H1 (cell line): ENCODE results near the gene MTR. TPM values are rescaled to one million over a fixed set of nuclear protein-coding genes. Genes with fewer than 3 reads are reported as not detected.

ENCODE experiments used
- CTCF ChIA-PET: fragments of 300-600 bp; sonication (Branson Sonifier 250); formaldehyde crosslinking; loops from one replicate; lab custom pipeline; 2021; ENCODE audit not compliant: partially characterized antibody; lab: Charles Lee
- POLR2A ChIA-PET: fragments of 300-600 bp; sonication (Branson Sonifier 250); formaldehyde crosslinking; loops from one replicate; lab custom pipeline; 2021; ENCODE audit warnings: inconsistent platforms; ENCODE audit not compliant: partially characterized antibody; lab: Charles Lee
- DNase-seq, 2 experiments: peaks; one replicate each; pipeline versions ENCODE4 v3.0.0 to v3.0.0-alpha.2; 2010 to 2022; ENCODE audit warnings: low spot score in 2 of 2, low read depth in 1 of 2, mixed read lengths in 1 of 2
- FAIRE-seq: peaks from 2 replicates; lab custom pipeline; 2011; peaks lifted over from hg19 to GRCh38; lab: Jason Lieb, UNC
- H2AFZ ChIP-seq: 2 replicates; pipeline ENCODE4 v1.8.1; 2012; ENCODE audit warnings: low read length, inconsistent platforms
- H2AK5ac ChIP-seq: 2 replicates; pipeline ENCODE4 v1.6.1; 2013; ENCODE audit warnings: low read depth, low read length
- H2BK120ac ChIP-seq: replicated peaks from 2 replicates; pipeline ENCODE3; 2013; ENCODE audit warnings: low read depth, low read length, inconsistent platforms
- H2BK12ac ChIP-seq: 2 replicates; pipeline ENCODE4 v1.6.1; 2013; ENCODE audit warnings: low read depth, low read length
- H2BK15ac ChIP-seq: 2 replicates; pipeline ENCODE4 v1.6.1; 2013; ENCODE audit warnings: low read length
- H2BK20ac ChIP-seq: 2 replicates; pipeline ENCODE4 v1.6.1; 2013; ENCODE audit warnings: low read length
- H2BK5ac ChIP-seq: 2 replicates; pipeline ENCODE4 v1.6.1; 2013; ENCODE audit warnings: low read depth, low read length
- H3K14ac ChIP-seq: 2 replicates; pipeline ENCODE4 v1.6.1; 2013; ENCODE audit warnings: inconsistent platforms; ENCODE audit not compliant: insufficient read length
- H3K18ac ChIP-seq: 2 replicates; pipeline ENCODE4 v1.6.1; 2013; ENCODE audit warnings: low read length; ENCODE audit errors: extremely low read depth
- H3K23ac ChIP-seq: 2 replicates; pipeline ENCODE4 v1.6.1; 2013; ENCODE audit warnings: inconsistent platforms; ENCODE audit not compliant: insufficient read length
- H3K23me2 ChIP-seq: 2 replicates; pipeline ENCODE4 v1.6.1; 2013; ENCODE audit warnings: low read depth, low read length
- H3K27ac ChIP-seq: 2 replicates; pipeline ENCODE4 v1.6.1; 2011; ENCODE audit warnings: low read depth, low read length, inconsistent platforms
- H3K27me3 ChIP-seq, 4 experiments: replicated peaks in 1 of 4; 1 replicate in 1 of 4; 2 replicates in 3 of 4; pipeline versions ENCODE4 v1.6.1 to v1.8.1; 2011 to 2013; ENCODE audit warnings: low read length in 3 of 4, mild to moderate bottlenecking in 3 of 4, inconsistent platforms in 2 of 4, mixed read lengths in 2 of 4, moderate library complexity in 1 of 4; ENCODE audit not compliant: control insufficient read depth in 3 of 4, insufficient read depth in 3 of 4; ENCODE audit errors: extremely low read depth in 1 of 4
- H3K36me3 ChIP-seq, 4 experiments: 2 replicates each; pipeline versions ENCODE4 v1.6.1 to v1.8.1; 2011 to 2013; ENCODE audit warnings: mild to moderate bottlenecking in 4 of 4, low read length in 3 of 4, moderate library complexity in 2 of 4, control low read depth in 1 of 4, inconsistent platforms in 1 of 4; ENCODE audit not compliant: insufficient read depth in 4 of 4, control insufficient read depth in 2 of 4
- H3K4ac ChIP-seq: replicated peaks from 2 replicates; pipeline ENCODE3; 2013; ENCODE audit warnings: low read length, low read depth, mixed read lengths, inconsistent platforms; ENCODE audit not compliant: insufficient read length
- H3K4me1 ChIP-seq, 4 experiments: replicated peaks in 1 of 4; 1 replicate in 1 of 4; 2 replicates in 3 of 4; pipeline versions ENCODE4 v1.6.1 to v1.8.1; 2011 to 2013; ENCODE audit warnings: low read length in 3 of 4, inconsistent platforms in 2 of 4, mixed read lengths in 1 of 4; ENCODE audit not compliant: insufficient read depth in 4 of 4, control insufficient read depth in 3 of 4
- H3K4me2 ChIP-seq, 2 experiments: 2 replicates each; pipeline versions ENCODE4 v1.6.1 to v1.8.1; 2011 to 2013; ENCODE audit warnings: low read depth in 2 of 2, low read length in 2 of 2, control low read depth in 1 of 2, inconsistent platforms in 1 of 2, mild to moderate bottlenecking in 1 of 2; ENCODE audit not compliant: insufficient read depth in 1 of 2
- H3K4me3 ChIP-seq, 4 experiments: fragments of 200-600, 300-600 bp in 1 of 4; sonication (generic), shearing (Covaris generic), sonication (Bioruptor Twin) in 1 of 4; 2 replicates each; pipeline versions ENCODE4 v1.5.1 to v1.8.1; 2011 to 2016; ENCODE audit warnings: low read length in 4 of 4, low read depth in 3 of 4, control low read depth in 2 of 4, inconsistent platforms in 2 of 4, mild to moderate bottlenecking in 2 of 4, mixed read lengths in 1 of 4, moderate library complexity in 1 of 4; ENCODE audit not compliant: insufficient read depth in 2 of 4; ENCODE audit errors: extremely low read depth in 1 of 4
- H3K56ac ChIP-seq: replicated peaks from 2 replicates; pipeline ENCODE3; 2013; ENCODE audit warnings: low read depth, mild to moderate bottlenecking, mixed read lengths, low read length, inconsistent platforms; ENCODE audit not compliant: insufficient read length
- H3K79me1 ChIP-seq: 2 replicates; pipeline ENCODE4 v1.6.1; 2013; ENCODE audit warnings: low read depth, low read length, control low read depth
- H3K79me2 ChIP-seq, 2 experiments: 2 replicates each; pipeline versions ENCODE4 v1.6.1 to v1.8.1; 2012 to 2013; ENCODE audit warnings: low read length in 2 of 2, mild to moderate bottlenecking in 2 of 2, inconsistent platforms in 1 of 2; ENCODE audit not compliant: insufficient read depth in 2 of 2, control insufficient read depth in 1 of 2
- H3K9ac ChIP-seq, 4 experiments: replicated peaks in 1 of 4; 1 replicate in 1 of 4; 2 replicates in 3 of 4; pipeline versions ENCODE4 v1.6.1 to v1.8.1; 2011 to 2013; ENCODE audit warnings: low read depth in 3 of 4, low read length in 3 of 4, control low read depth in 2 of 4, mild to moderate bottlenecking in 2 of 4, moderate library complexity in 2 of 4, inconsistent platforms in 1 of 4; ENCODE audit errors: extremely low read depth in 1 of 4
- H3K9me3 ChIP-seq, 2 experiments: 2 replicates each; pipeline versions ENCODE4 v1.6.1 to v1.8.1; 2012 to 2013; ENCODE audit warnings: mild to moderate bottlenecking in 2 of 2, moderate library complexity in 2 of 2, control low read depth in 1 of 2, inconsistent platforms in 1 of 2, low read depth in 1 of 2, low read length in 1 of 2, mixed read lengths in 1 of 2; ENCODE audit not compliant: insufficient read depth in 2 of 2
- H4K20me1 ChIP-seq, 2 experiments: replicated peaks in 1 of 2; 2 replicates each; pipeline versions ENCODE3 to v1.8.1; 2011 to 2013; ENCODE audit warnings: inconsistent platforms in 2 of 2, low read length in 2 of 2, mild to moderate bottlenecking in 1 of 2; ENCODE audit not compliant: insufficient read depth in 2 of 2, control insufficient read depth in 1 of 2
- H4K5ac ChIP-seq: 2 replicates; pipeline ENCODE4 v1.6.1; 2013; ENCODE audit warnings: low read length, low read depth, mixed read lengths, inconsistent platforms; ENCODE audit not compliant: insufficient read length
- H4K8ac ChIP-seq: 2 replicates; pipeline ENCODE4 v1.8.0; 2013; ENCODE audit warnings: mild to moderate bottlenecking, moderate library complexity, low read length, inconsistent platforms; ENCODE audit not compliant: insufficient read depth; ENCODE audit errors: extremely low read depth
- H4K91ac ChIP-seq: replicated peaks from 2 replicates; pipeline ENCODE3; 2013; ENCODE audit warnings: low read length, mixed read lengths, inconsistent platforms; ENCODE audit not compliant: insufficient read length
- CBX8 ChIP-seq: fragments of 300-800, 300-1000 bp; sonication (generic); IDR thresholded peaks from 2 replicates; pipeline ENCODE4 v1.7.1; 2016; ENCODE audit warnings: low read depth, low read length, borderline replicate concordance
- CHD2 ChIP-seq: IDR thresholded peaks from 2 replicates; pipeline ENCODE4 v1.6.1; 2012; ENCODE audit warnings: low read length, improper control_type of control experiment
- EGR1 ChIP-seq: IDR thresholded peaks from 2 replicates; pipeline ENCODE4 v1.6.1; 2011; ENCODE audit warnings: low read depth, low read length, borderline replicate concordance
- GTF2F1 ChIP-seq: IDR thresholded peaks from 2 replicates; pipeline ENCODE4 v1.6.1; 2012; ENCODE audit warnings: low read depth, low read length, improper control_type of control experiment, borderline replicate concordance
- HDAC2 ChIP-seq, 2 experiments: fragments of 300-600 bp in 1 of 2; sonication (generic) in 1 of 2; IDR thresholded peaks; 2 replicates each; pipeline ENCODE4 v1.6.1; 2011 to 2012; ENCODE audit warnings: low read depth in 2 of 2, low read length in 2 of 2, mild to moderate bottlenecking in 2 of 2, moderate library complexity in 2 of 2, borderline replicate concordance in 1 of 2, inconsistent platforms in 1 of 2
- RAD21 ChIP-seq, 2 experiments: IDR thresholded peaks in 1 of 2; conservative IDR thresholded peaks in 1 of 2; 2 replicates each; pipeline ENCODE4 v1.6.1; 2011; ENCODE audit warnings: low read depth in 2 of 2, low read length in 2 of 2, improper control_type of control experiment in 1 of 2, inconsistent platforms in 1 of 2, mild to moderate bottlenecking in 1 of 2, moderate library complexity in 1 of 2
- RNF2 ChIP-seq: fragments of 200-900, 300-1000 bp; sonication (generic); IDR thresholded peaks from 2 replicates; pipeline ENCODE4 v1.7.1; 2016; ENCODE audit warnings: borderline replicate concordance, low read depth, mild to moderate bottlenecking, antibody characterized with exemption, low read length; ENCODE audit not compliant: poor library complexity, severe bottlenecking; ENCODE audit errors: missing control alignments
- SIN3A ChIP-seq, 2 experiments: IDR thresholded peaks in 1 of 2; conservative IDR thresholded peaks in 1 of 2; 2 replicates each; pipeline ENCODE4 v1.6.1; 2011 to 2012; ENCODE audit warnings: low read length in 2 of 2, improper control_type of control experiment in 1 of 2, low read depth in 1 of 2, mild to moderate bottlenecking in 1 of 2
- SP4 ChIP-seq: IDR thresholded peaks from 2 replicates; pipeline ENCODE4 v1.6.1; 2012; ENCODE audit warnings: low read length, inconsistent platforms
- WGBS, 2 experiments: shearing (Covaris generic) in 1 of 2; methylation state at CpG; one replicate each; pipeline versions ENCODE4 v1.1.6 to v1.1.7; 2013 to 2015; ENCODE audit warnings: low lambda C conversion rate in 2 of 2, mixed read lengths in 2 of 2, inconsistent platforms in 1 of 2, low coverage in 1 of 2, missing lambda C conversion rate in 1 of 2; ENCODE audit not compliant: insufficient replicate concordance in 2 of 2, insufficient coverage in 1 of 2, insufficient read length in 1 of 2; ENCODE audit errors: extremely low coverage in 1 of 2, missing lambda C conversion rate in 1 of 2; 5-methylcytosine and 5-hydroxymethylcytosine counted together
- polyA plus RNA-seq, 7 experiments: library from polyadenylated mRNA; depleted of rRNA in 3 of 7; stranded (reverse) in 5 of 7; unstranded in 2 of 7; fragments of >200 nt in 5 of 7; fragments of 200-250 nt in 2 of 7; gene quantifications; 1 replicate in 5 of 7; 2 replicates in 1 of 7; 4 replicates in 1 of 7; pipeline versions ENCODE4 v1.2.1 to v1.2.3, GENCODE V29; 2011 to 2013; ENCODE audit warnings: missing spikeins in 2 of 7, mixed read lengths in 2 of 7
- total RNA-seq: library from RNA; stranded (reverse); fragmentation: NEBNext Ultra II Directional; extraction: Animal tissue kit (Norgen Biotek cat#: 25700); gene quantifications from 2 replicates; pipeline ENCODE4 v1.2.1, GENCODE V29; 2021
- TF ChIP-seq, protein P1 (sequence below): IDR thresholded peaks from 2 replicates; pipeline ENCODE4 v1.6.1; 2011; ENCODE audit warnings: low read length, improper control_type of control experiment
- TF ChIP-seq, protein P2 (sequence below): IDR thresholded peaks from 2 replicates; pipeline ENCODE4 v1.6.1; 2011; ENCODE audit warnings: low read depth, mild to moderate bottlenecking, low read length; ENCODE audit not compliant: insufficient read depth

Gene MTR
- total and polyA plus RNA-seq, 2 of the 8 experiments (the other 6 are each of a cell fraction or from before 2014, with no cell fraction given) = 4.8 to 27.4 TPM

DNA sequence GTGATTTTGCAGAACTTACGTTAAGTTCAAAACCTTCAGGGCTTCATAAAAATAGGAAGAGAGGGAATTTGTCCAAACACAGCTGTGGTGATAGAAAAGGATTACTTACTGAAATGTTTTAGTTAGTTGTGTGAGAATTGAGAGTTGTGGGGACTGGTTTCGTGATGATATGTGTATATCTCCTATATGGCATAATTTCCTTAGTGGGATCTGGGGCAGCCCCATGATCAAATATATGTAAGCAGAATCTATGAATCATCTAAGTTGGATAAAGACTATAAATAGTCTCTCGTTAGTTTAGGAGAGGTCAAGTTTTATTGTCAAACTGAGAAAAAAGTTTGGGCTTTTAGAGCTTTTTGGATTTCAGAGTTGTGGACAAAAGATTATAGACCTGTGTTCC, 14.9 kb downstream of the MTR start:
- no peak overlapping the region for H4K8ac ChIP-seq
- H2AFZ ChIP-seq = no peak overlapping the region
- no peak overlapping the region for H3K4me3 ChIP-seq
- no peak overlapping the region for H4K5ac ChIP-seq
- H2AK5ac ChIP-seq = no peak overlapping the region
- ChIA-PET POLR2A (interaction anchor here (0.9 kb wide), 1 partner anchor 17 kb away, joined by 3 read pairs; no protein-coding TSS in a partner anchor), CTCF (interaction anchor here (1.3 to 1.9 kb wide), 2 partner anchors 11 to 51 kb away, joined by 4 to 7 read pairs; no protein-coding TSS in a partner anchor)
- no peak overlapping the region for H3K4ac ChIP-seq
- DNase-seq (no peak), FAIRE-seq (no peak)
- H3K4me2 ChIP-seq = no peak overlapping the region
- no peaks in the 10 kb centered on the region for H4K20me1 ChIP-seq
- H3K79me2 ChIP-seq = no peaks in the 10 kb centered on the region
- H3K79me1 ChIP-seq = no peaks in the 10 kb centered on the region
- H3K9ac ChIP-seq = no peak overlapping the region
- peaks cover 3 to 16% (median 7%) of the 10 kb centered on the region in 4 experiments; a peak in 7 of 8 replicates for H3K36me3 ChIP-seq
- H3K9me3 ChIP-seq = no peaks in the 10 kb centered on the region
- H2BK20ac ChIP-seq = no peak overlapping the region
- H3K4me1 ChIP-seq = no peaks in the 10 kb centered on the region
- H3K56ac ChIP-seq = no peak overlapping the region
- no peak overlapping the region for H3K18ac ChIP-seq
- H3K23me2 ChIP-seq = no peaks in the 10 kb centered on the region
- no peaks in the 10 kb centered on the region for H3K27me3 ChIP-seq
- no peak overlapping the region for H2BK120ac ChIP-seq
- no peak overlapping the region for H4K91ac ChIP-seq
- no peak overlapping the region for H3K14ac ChIP-seq
- H2BK15ac ChIP-seq = no peak overlapping the region
- WGBS, 2 experiments = 93% methylated on average over 3 of the region's 3 CpGs; no CpG with 5 or more reads in 1 of the 2 experiments
- no peak overlapping the region for H3K23ac ChIP-seq
- H2BK5ac ChIP-seq = no peak overlapping the region
- H3K27ac ChIP-seq = no peak overlapping the region
- H2BK12ac ChIP-seq = no peak overlapping the region
- TF ChIP-seq CHD2 (no peak), CBX8 (no peak), SP4 (no peak), RNF2 (no peak), HDAC2 (IDR thresholded peaks at IDR 0.05; ENCODE audit: borderline replicate concordance in 1 of 2, low read depth in 2 of 2, low read length in 2 of 2) (no peak), EGR1 (no peak), SIN3A (conservative IDR thresholded peaks at IDR 0.05 in 1 of 2, IDR thresholded peaks at IDR 0.05 in 1 of 2; ENCODE audit: low read depth in 1 of 2, low read length in 2 of 2) (no peak), GTF2F1 (no peak), RAD21 (IDR thresholded peaks at IDR 0.05 in 1 of 2, conservative IDR thresholded peaks at IDR 0.05 in 1 of 2; ENCODE audit: low read depth in 2 of 2, low read length in 2 of 2) (no peak)
- TF ChIP-seq, protein P1, sequence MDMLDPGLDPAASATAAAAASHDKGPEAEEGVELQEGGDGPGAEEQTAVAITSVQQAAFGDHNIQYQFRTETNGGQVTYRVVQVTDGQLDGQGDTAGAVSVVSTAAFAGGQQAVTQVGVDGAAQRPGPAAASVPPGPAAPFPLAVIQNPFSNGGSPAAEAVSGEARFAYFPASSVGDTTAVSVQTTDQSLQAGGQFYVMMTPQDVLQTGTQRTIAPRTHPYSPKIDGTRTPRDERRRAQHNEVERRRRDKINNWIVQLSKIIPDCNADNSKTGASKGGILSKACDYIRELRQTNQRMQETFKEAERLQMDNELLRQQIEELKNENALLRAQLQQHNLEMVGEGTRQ = no peak
- TF ChIP-seq, protein P2, sequence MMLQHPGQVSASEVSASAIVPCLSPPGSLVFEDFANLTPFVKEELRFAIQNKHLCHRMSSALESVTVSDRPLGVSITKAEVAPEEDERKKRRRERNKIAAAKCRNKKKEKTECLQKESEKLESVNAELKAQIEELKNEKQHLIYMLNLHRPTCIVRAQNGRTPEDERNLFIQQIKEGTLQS = no peak
